Measurements from ENCODE around the gene CASR.

- no peak for TF ChIP-seq CTCF (IDR thresholded peaks at IDR 0.05; ENCODE audit: low read depth, low read length)
- no peak for TF ChIP-seq POLR2A (IDR thresholded peaks at IDR 0.05; ENCODE audit: extremely low read depth, insufficient read length)
- TF ChIP-seq MYC (IDR thresholded peaks at IDR 0.05; ENCODE audit: low read depth, low read length), result no peak
- no peak for TF ChIP-seq MAX (IDR thresholded peaks at IDR 0.05; ENCODE audit: low read depth, low read length)
These were observed 34.4 kb upstream of the CASR start for GRCh38 chr3:122148941-122149627.
